T-helper 2 cell treated with Interferon-gamma antibody and Interleukin-4, amounts not matched to agents 5 μg/mL and 100 μg/mL, for 36 hours (primary cell): ENCODE results near the gene FOXD4L6.
"Not testable (repeated sequence)": the region's sequence is repeated elsewhere in the genome, so short reads cannot be mapped to it uniquely, and the experiment has no call there.

Experiments used
- DNase-seq: peaks from one replicate; pipeline ENCODE4 v3.0.0; 2021; ENCODE audit warnings: low spot score
- H3K27ac Mint-ChIP-seq: one replicate; pipeline ENCODE4 v1.8.0; 2021; ENCODE audit warnings: mild to moderate bottlenecking, mixed read lengths
- H3K27me3 Mint-ChIP-seq: one replicate; pipeline ENCODE4 v1.8.0; 2021; ENCODE audit warnings: low read depth, mixed read lengths
- H3K36me3 Mint-ChIP-seq: one replicate; pipeline ENCODE4 v1.8.0; 2021; ENCODE audit warnings: low read depth, mixed read lengths
- H3K4me1 Mint-ChIP-seq: one replicate; pipeline ENCODE4 v1.8.0; 2021; ENCODE audit warnings: low read depth, mixed read lengths
- H3K4me3 Mint-ChIP-seq: one replicate; pipeline ENCODE4 v1.8.0; 2022; ENCODE audit warnings: mild to moderate bottlenecking, moderate library complexity, mixed read lengths
- H3K9me3 Mint-ChIP-seq: one replicate; pipeline ENCODE4 v1.8.0; 2021; ENCODE audit warnings: mixed read lengths

The FOXD4L6 gene

DNA sequence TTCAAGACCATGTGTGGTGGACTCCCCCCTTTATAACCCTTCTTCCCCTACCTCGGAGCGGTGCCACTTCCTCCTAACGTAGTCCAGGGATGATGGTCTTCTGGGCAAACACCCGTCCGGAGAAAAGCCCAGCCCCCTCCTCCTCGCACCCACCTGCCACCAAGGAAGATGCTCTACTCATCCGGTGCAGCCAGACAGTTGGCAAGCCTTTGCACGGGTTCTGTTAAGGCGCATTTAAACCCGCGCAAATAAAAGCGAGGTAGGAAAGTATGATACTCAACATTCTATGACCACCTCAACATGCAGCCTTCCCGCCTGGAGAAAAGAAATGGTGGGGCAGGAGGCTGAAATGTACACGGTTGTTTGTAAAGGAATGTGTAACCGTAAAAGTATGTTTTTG lies at the start of gene FOXD4L6:
FOXD4L6 (minus strand) TSS at position 101 of the 400 bp plus-strand sequence. CDS start 298 bp downstream, outside the sequence.
- not testable (repeated sequence) for H3K4me1 Mint-ChIP-seq

DNA sequence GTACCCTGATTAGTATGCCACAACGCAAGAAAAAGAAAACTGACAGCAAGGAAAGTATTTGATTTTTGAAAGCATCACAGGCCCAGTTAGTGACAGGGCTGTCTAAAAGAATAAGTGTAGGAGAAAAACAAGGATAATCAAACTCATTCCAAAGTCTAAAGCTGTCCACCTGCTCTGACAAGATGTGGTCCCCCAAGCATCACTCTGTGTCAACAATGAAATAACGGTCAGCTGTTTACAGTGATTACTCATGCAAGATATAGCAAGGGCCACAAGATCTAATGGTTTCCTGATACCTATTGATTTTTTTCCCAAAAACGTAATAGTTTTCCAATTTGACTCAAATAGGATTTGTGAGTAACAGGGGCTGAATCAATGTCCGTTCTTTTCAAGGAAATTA lies 46.5 kb upstream of the FOXD4L6 start:
- not testable (repeated sequence) for DNase-seq, H3K4me1 Mint-ChIP-seq, H3K9me3 Mint-ChIP-seq, H3K4me3 Mint-ChIP-seq, H3K27ac Mint-ChIP-seq, H3K36me3 Mint-ChIP-seq, H3K27me3 Mint-ChIP-seq

More for the DNA sequence above, at the start of gene FOXD4L6:
- DNase-seq, H3K4me3 Mint-ChIP-seq, H3K27me3 Mint-ChIP-seq, H3K27ac Mint-ChIP-seq, H3K9me3 Mint-ChIP-seq, H3K36me3 Mint-ChIP-seq: not testable (repeated sequence)

DNA sequence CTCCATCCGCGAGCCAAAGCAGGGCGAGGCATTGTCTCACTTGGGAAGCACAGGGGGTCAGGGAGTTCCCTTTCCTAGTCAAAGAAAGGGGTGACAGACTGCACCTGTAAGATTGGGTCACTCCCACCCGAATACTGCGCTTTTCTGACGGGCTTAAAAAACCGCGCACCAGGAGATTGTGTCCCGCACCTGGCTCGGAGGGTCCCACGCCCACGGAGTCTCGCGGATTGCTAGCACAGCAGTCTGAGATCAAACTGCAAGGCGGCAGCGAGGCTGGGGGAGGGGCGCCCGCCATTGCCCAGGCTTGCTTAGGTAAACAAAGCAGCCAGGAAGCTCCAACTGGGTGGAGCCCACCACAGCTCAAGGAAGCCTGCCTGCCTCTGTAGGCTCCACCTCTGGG lies 21.6 kb upstream of the FOXD4L6 start:
- not testable (repeated sequence) for H3K9me3 Mint-ChIP-seq, H3K4me1 Mint-ChIP-seq, H3K4me3 Mint-ChIP-seq, H3K27ac Mint-ChIP-seq, DNase-seq, H3K36me3 Mint-ChIP-seq, H3K27me3 Mint-ChIP-seq

DNA sequence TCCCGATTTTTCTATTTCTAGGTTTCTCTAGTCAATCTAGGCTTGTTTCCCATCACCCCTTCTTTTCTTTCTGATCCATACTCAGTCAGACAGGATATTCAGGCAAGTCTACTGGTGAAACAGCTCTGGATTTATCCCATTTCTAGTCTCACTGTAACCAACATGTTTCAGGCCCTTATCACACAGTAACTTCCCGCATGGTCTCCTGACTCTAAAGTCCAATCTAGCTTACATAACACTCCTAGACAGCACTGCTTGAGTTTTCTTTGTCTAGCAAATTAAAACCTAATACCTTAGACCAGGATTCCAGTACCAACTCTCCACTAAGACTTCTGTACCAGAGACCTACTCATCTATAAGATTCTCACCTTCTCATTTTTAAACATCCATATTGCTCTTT lies 13.4 kb upstream of the FOXD4L6 start:
- not testable (repeated sequence) for H3K4me1 Mint-ChIP-seq, H3K27ac Mint-ChIP-seq, H3K4me3 Mint-ChIP-seq, H3K36me3 Mint-ChIP-seq, H3K27me3 Mint-ChIP-seq, DNase-seq, H3K9me3 Mint-ChIP-seq

DNA sequence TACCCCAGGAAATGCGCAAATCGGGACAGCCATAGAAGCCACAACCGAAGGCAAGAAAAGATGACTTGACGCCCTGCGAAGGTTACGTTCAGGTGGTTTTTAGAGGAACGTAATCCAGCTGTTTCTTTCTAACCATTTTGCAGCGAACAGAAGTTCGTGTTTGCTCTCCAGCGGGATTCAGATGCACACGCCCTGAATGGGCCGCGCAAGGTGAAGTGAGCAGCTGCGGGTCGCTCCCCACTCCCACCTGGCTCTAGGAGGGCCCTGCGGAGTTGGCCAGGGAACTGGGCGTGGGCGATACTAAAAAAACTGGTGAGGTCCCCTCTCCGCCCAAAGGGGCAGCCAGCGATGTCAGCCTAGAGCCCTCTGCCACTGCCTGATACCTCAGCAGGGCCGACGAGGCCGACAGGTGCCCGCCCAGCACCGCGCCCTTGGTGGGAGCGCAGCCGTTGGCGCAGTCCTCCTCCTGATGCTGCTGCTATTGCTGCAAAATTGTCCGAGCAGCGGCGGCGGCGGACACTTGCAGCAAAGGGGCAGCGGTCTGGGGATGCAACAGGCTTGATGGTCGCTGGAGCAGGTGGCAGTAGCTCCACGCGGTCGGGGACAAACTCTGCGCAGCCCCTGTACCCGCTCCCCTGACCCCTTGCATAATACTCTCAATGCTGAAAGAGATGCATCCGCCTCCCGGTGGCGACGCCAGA lies 1.6 kb downstream of the FOXD4L6 start:
- not testable (repeated sequence) for H3K9me3 Mint-ChIP-seq, H3K27ac Mint-ChIP-seq, H3K4me3 Mint-ChIP-seq, H3K27me3 Mint-ChIP-seq, H3K4me1 Mint-ChIP-seq, H3K36me3 Mint-ChIP-seq, DNase-seq

DNA sequence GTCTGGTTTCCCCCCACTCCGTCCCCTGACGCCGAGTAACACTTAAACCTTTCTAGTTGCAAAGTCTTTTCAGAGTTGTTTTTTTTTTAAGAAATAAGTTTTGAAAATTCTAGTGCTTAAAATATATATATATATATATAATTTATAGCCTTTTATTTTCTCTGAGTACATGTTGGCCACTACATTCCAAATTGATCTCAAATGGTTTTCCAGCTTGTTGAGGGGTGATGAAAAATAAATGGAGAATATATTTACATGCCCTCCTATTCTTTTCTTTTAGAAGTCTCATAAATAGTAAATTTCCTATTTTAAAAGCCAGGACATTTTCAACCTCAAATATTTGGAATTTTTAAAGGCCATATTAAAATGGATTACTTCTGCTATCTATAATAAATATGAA lies 2.5 kb downstream of the FOXD4L6 start:
- not testable (repeated sequence) for H3K36me3 Mint-ChIP-seq, H3K27ac Mint-ChIP-seq, H3K4me1 Mint-ChIP-seq, H3K9me3 Mint-ChIP-seq, DNase-seq, H3K4me3 Mint-ChIP-seq, H3K27me3 Mint-ChIP-seq

DNA sequence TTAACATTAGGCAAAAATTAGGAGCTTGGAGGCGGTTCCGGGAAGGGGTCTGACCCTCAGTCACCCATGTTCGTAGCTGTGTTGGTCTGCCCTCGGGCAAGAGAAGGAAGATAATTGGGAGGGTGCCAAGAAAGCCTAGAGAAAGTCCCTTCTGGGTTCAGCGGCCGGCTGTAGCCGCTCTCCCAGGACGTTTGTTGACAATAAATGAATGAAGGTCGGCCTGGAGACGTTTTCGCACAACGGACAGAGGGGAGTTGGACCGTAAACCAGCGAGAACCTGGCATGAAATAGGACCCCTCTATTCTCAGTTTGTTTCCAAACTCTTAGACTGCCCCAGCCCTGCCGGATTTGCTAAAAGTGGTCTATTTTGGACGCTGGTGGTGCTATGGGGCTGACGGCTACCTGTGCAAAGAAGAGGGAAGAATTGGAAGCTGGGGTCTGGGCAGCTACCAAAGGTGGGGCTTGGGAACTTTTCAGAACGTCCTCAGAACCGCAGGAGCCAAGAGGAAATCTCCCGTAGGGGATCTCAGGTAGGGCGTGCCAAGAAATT lies 3.3 kb downstream of the FOXD4L6 start:
- H3K27me3 Mint-ChIP-seq, H3K27ac Mint-ChIP-seq, H3K4me3 Mint-ChIP-seq, H3K4me1 Mint-ChIP-seq, DNase-seq, H3K9me3 Mint-ChIP-seq, H3K36me3 Mint-ChIP-seq: not testable (repeated sequence)

DNA sequence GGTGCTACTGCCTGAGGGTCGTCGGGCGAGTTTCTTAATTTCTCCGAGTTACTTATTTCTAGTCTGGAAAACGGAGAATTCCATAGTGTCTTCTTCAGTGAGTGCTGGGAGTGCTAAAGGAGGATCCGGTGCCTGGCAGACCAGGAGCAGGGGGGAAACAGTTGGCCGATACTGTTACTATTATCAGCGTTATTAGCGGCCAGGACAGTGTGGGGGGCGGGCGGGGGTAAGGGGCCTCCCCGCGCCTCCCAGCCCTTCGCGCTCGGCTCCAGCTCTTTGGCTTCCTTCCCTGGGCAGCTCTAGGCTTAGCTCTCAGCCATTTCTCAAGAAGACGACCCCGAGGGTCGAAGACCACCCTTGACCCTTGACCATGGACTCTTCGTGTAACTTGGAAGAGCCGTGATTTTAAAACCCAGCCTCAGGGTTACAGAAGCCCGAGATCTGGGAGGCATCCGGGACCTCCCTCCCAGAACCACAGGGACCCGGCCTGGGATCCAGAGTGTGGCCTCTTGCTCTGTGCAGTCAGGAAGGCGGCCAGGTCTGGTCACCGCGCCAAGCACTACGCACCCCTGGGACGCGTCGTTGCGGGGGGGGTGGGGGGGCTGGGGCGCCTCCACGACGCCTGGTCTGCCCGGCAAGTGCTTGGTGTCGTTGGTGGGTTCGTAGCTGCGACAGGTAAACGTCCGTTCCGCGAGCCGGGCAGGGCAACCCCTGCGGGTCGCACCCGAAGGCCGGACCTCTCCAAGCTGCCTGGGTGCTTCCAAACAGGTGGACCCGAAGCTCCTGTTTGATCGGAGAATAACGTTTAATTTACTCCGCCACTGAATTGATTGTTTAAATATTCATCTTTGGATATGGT lies 4.0 kb downstream of the FOXD4L6 start:
- not testable (repeated sequence) for H3K27ac Mint-ChIP-seq, H3K4me1 Mint-ChIP-seq, H3K4me3 Mint-ChIP-seq, H3K27me3 Mint-ChIP-seq, H3K36me3 Mint-ChIP-seq, H3K9me3 Mint-ChIP-seq, DNase-seq

DNA sequence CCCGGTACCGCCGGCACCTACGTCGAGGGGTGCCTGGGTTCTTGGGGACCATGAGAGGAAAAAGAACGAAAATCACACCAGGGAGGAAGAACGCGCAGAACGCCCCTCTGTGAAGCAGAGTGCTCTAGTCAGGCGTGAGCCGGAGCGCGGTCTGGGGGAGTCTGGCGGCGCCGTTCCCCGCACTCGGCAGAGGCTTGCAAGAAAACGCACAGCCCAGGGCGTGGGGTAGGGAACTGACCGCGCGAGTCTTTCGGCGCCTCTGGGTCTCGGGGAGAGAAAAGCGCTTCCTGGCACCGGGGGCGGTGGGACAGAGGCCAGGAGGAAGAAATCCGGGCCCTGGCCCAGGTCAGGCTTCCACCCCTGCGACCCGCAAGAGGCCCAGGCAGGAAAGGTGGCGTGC lies 4.7 kb downstream of the FOXD4L6 start:
- not testable (repeated sequence) for H3K27me3 Mint-ChIP-seq

DNA sequence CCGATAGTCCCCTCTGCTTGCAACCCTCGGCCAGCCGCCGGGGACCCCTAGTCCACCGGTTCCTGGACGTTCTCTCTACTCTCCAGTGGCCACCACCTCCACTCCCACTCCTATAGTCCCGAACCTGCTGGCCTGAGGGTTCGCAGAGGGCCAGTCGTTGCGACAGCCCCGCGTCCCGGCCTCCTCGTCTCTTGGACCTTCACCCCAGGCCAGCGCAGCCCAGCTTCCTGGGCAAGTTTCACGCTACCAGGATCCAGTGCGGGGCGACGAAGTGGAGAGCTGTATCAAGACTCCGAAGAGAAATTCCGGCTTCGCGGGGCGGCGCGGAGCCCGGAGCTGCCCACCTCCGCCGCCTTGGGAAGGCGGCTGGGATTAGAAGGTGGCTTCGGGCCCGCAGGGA lies 5.1 kb downstream of the FOXD4L6 start:
- H3K4me3 Mint-ChIP-seq, H3K9me3 Mint-ChIP-seq, H3K27ac Mint-ChIP-seq, H3K4me1 Mint-ChIP-seq, DNase-seq, H3K36me3 Mint-ChIP-seq, H3K27me3 Mint-ChIP-seq: not testable (repeated sequence)

More for the DNA sequence above, 4.7 kb downstream of the FOXD4L6 start:
- H3K4me3 Mint-ChIP-seq, H3K36me3 Mint-ChIP-seq, DNase-seq, H3K4me1 Mint-ChIP-seq, H3K27ac Mint-ChIP-seq, H3K9me3 Mint-ChIP-seq: not testable (repeated sequence)

DNA sequence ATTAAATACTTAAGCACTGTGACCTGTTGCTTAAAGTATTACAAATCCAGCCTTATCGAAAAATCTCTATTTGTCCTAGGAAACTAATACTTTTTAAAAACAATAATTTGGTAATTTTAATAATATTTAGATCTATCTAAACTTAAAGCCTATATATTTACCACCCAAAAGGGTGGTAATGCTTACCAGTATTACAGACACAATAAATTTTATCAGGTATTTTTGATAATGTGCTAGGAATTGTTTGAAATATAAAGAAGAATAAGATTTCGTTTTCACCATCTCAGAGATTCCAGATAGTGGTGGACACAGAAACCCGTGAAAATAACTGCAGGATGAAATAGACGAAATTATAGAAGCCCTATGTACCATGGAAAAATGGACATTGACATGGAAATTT lies 7.8 kb downstream of the FOXD4L6 start:
- not testable (repeated sequence) for H3K4me1 Mint-ChIP-seq, H3K27ac Mint-ChIP-seq

DNA sequence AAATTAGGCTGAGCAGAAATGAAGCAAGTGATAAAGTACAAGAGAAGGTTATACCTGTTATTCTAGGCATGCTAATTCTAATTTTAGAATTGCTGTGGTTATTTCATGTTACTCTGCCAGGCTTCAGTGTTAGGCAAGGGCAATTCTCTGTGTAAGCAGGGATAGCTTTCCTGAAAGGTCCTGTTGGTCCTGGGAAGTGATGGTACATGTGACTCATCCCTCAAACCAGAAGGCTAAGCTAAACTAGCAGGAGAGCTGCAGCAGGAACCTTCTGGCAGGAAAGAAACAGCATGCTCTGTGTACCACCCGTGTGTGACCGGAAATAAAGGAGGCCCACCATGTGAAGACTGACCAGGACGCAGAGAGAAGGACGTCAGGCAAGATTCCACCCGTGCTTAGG lies 8.8 kb downstream of the FOXD4L6 start:
- H3K36me3 Mint-ChIP-seq, H3K9me3 Mint-ChIP-seq, H3K4me3 Mint-ChIP-seq, H3K27me3 Mint-ChIP-seq, H3K4me1 Mint-ChIP-seq, H3K27ac Mint-ChIP-seq, DNase-seq: not testable (repeated sequence)

More for the DNA sequence above, 7.8 kb downstream of the FOXD4L6 start:
- H3K4me3 Mint-ChIP-seq, H3K9me3 Mint-ChIP-seq, H3K27me3 Mint-ChIP-seq, DNase-seq, H3K36me3 Mint-ChIP-seq: not testable (repeated sequence)

DNA sequence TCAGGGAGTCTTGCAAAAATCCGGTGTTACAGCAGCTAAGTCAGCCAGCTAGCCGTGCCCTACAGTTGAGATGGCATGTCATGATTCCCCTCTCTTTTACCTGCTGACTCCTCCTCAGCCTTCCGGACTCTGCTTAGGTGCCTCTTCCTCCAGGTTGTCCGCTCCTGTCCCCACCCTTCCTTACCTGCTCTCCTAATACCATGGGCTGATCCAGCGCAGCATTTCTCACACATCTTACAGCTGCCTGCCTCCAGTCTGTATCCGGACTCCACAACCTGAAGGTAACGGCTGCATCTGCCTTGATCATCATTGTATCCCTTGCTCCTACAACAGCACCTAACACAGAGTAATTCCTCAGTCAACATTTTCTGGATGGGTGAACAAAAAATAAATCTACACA lies 9.2 kb downstream of the FOXD4L6 start:
- H3K4me3 Mint-ChIP-seq, H3K9me3 Mint-ChIP-seq: not testable (repeated sequence)

DNA sequence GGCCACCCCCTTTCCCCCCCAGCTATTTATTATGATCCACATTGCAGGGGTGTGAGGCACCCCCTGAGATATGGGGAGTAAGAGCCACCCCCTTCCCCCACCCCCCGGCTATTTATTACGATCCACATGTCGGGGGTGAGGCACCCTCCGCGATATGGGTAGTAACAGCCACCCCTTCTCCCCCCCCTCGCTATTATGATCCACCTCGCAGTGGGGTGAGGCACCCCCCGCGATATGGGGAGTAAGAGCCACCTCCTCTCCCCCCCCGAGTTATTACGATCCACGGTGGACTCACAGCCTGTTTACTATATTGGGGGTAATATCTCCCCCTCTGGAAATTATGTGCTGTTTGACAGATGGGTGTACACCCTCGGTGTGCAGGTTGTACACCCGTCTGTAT lies 15.1 kb downstream of the FOXD4L6 start:
- H3K9me3 Mint-ChIP-seq, H3K27ac Mint-ChIP-seq, DNase-seq, H3K36me3 Mint-ChIP-seq, H3K4me1 Mint-ChIP-seq, H3K4me3 Mint-ChIP-seq, H3K27me3 Mint-ChIP-seq: not testable (repeated sequence)

More for the DNA sequence above, 9.2 kb downstream of the FOXD4L6 start:
- DNase-seq, H3K4me1 Mint-ChIP-seq, H3K27me3 Mint-ChIP-seq, H3K27ac Mint-ChIP-seq, H3K36me3 Mint-ChIP-seq: not testable (repeated sequence)
